Esophagus (tissue), 2 donors: Measurements from ENCODE around the gene CSNK1D. TPM values are rescaled to one million over a fixed set of nuclear protein-coding genes. Genes with fewer than 3 reads are reported as not detected.

Source experiments
- H3K27ac ChIP-seq, 2 donors: one replicate each; pipeline ENCODE4 v1.5.1; 2013; ENCODE audit warnings: low read depth in 2 of 2, mild to moderate bottlenecking in 2 of 2, inconsistent platforms in 1 of 2, low read length in 1 of 2, moderate library complexity in 1 of 2
- H3K27me3 ChIP-seq, 2 donors: one replicate each; pipeline ENCODE4 v1.6.1; 2013; ENCODE audit warnings: low read length in 2 of 2, control low read depth in 1 of 2, mild to moderate bottlenecking in 1 of 2; ENCODE audit not compliant: insufficient read depth in 2 of 2, control insufficient read depth in 1 of 2
- H3K36me3 ChIP-seq, 2 donors: one replicate each; pipeline ENCODE4 v1.6.1; 2013; ENCODE audit warnings: low read length in 1 of 2; ENCODE audit not compliant: control insufficient read depth in 2 of 2, insufficient read depth in 2 of 2
- H3K4me1 ChIP-seq, 2 donors: one replicate each; pipeline ENCODE4 v1.6.1; 2013; ENCODE audit warnings: low read length in 1 of 2; ENCODE audit not compliant: control insufficient read depth in 2 of 2, insufficient read depth in 2 of 2
- H3K4me3 ChIP-seq, 2 donors: one replicate each; pipeline ENCODE4 v1.5.1; 2013; ENCODE audit warnings: low read length in 2 of 2, mild to moderate bottlenecking in 2 of 2, low read depth in 1 of 2, moderate library complexity in 1 of 2
- H3K9me3 ChIP-seq, 2 donors: one replicate each; pipeline ENCODE4 v1.6.1; 2013; ENCODE audit warnings: mild to moderate bottlenecking in 2 of 2, low read depth in 1 of 2, low read length in 1 of 2, moderate library complexity in 1 of 2; ENCODE audit not compliant: control insufficient read depth in 2 of 2, insufficient read depth in 1 of 2
- WGBS, 2 donors: extraction: QIAGEN DNeasy Blood & Tissue Kit; methylation state at CpG; one replicate each; pipeline ENCODE4 v1.1.7; 2013; 5-methylcytosine and 5-hydroxymethylcytosine counted together
- polyA plus RNA-seq, 2 donors: library from polyadenylated mRNA; stranded (reverse); fragments of 200-250 nt; gene quantifications; one replicate each; pipeline ENCODE4 v1.2.3, GENCODE V29; 2013
- donor health status: healthy with polysubstance abuse.
- donor health status: Bipolar disorder and iron deficiency.

The CSNK1D gene
- polyA plus RNA-seq, 2 donors: 63.7 to 79.6 TPM

DNA sequence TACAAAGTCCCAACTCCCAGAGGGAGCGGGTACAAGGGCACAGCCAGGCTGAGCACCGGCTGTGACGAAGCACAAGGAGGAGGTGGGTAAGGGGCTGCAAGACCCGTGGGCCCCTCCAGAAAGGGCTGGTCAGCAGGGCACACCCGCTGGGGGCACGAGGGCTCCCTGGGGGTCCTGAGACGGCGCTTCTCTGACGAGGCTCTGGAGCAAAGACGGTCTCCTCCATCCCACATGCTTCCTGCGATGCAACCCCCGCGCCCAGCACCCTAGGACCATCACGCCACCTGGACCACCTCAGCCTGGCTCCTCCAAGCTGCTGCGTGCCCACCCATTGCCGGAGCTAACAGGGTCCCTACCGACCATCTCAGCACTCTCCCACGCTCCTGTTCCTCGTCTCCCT lies 69.6 kb downstream of the CSNK1D start:
- Histone ChIP-seq H3K9me3 (no peaks in the 10 kb centered on the region), H3K27me3 (no peaks in the 10 kb centered on the region), H3K4me1 (peaks cover 2 to 5% of the 10 kb centered on the region in 2 donors), H3K4me3 (no peak overlapping the region), H3K27ac (no peak overlapping the region), H3K36me3 (peaks cover 0 to 2% of the 10 kb centered on the region in 2 donors)
- 88 to 93% methylated on average over 19 of the region's 19 CpGs for WGBS, 2 donors

DNA sequence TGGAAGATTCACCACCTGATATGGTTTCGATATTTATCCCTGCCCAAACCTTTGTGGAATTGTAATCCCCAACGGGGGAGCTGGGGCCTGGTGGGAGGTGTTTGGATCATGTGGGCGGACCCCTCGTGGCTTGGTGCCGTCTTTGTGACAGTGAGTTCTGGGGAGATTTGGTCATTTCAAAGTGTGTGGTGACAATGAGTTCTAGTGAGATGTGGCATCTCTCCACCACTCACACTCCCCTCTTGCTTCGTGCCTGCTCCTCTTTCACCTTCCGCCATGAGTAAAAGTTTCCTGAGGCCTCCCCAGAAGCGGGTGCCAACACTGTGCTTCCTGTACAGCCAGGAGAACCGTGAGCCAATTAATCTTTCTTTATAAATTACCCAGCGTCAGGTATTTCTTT lies 70.5 kb downstream of the CSNK1D start:
- H3K27ac ChIP-seq: no peak overlapping the region
- no peaks in the 10 kb centered on the region for H3K9me3 ChIP-seq
- H3K36me3 ChIP-seq: peaks cover 2% of the 10 kb centered on the region in 2 donors
- WGBS, 2 donors: 77 to 79% methylated on average over 10 of the region's 10 CpGs
- H3K4me3 ChIP-seq: no peak overlapping the region
- H3K4me1 ChIP-seq: peaks cover 2 to 5% of the 10 kb centered on the region in 2 donors
- H3K27me3 ChIP-seq: no peaks in the 10 kb centered on the region

DNA sequence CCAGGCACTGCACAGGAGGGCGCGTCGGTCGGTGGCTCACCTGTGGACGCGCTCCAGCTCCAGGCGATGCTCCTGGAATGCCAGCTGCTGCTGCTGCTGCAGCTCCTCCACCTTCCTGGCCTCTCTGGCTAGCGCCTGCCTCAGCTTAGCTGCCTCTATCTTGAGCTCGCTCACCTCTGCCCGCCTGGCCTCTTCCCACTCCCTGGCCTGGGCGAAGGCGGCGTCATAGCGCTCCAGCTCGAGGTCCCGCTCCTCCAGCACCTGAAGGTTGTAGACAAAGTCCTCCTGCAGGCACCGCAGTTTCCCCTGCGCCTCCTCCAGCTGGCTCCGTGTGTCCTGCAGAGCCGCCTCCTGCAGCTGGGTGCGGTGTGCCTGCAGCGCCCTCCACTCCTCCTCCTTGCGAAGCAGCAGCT lies 72.0 kb downstream of the CSNK1D start:
- H3K4me1 ChIP-seq: peaks cover 2 to 5% of the 10 kb centered on the region in 2 donors
- 93 to 94% methylated on average over 22 to 23 of the region's 23 CpGs for WGBS, 2 donors
- no peaks in the 10 kb centered on the region for H3K9me3 ChIP-seq
- no peak overlapping the region for H3K4me3 ChIP-seq
- no peak overlapping the region for H3K27ac ChIP-seq
- H3K27me3 ChIP-seq: no peaks in the 10 kb centered on the region
- H3K36me3 ChIP-seq: peaks cover 2 to 12% of the 10 kb centered on the region in 2 donors

DNA sequence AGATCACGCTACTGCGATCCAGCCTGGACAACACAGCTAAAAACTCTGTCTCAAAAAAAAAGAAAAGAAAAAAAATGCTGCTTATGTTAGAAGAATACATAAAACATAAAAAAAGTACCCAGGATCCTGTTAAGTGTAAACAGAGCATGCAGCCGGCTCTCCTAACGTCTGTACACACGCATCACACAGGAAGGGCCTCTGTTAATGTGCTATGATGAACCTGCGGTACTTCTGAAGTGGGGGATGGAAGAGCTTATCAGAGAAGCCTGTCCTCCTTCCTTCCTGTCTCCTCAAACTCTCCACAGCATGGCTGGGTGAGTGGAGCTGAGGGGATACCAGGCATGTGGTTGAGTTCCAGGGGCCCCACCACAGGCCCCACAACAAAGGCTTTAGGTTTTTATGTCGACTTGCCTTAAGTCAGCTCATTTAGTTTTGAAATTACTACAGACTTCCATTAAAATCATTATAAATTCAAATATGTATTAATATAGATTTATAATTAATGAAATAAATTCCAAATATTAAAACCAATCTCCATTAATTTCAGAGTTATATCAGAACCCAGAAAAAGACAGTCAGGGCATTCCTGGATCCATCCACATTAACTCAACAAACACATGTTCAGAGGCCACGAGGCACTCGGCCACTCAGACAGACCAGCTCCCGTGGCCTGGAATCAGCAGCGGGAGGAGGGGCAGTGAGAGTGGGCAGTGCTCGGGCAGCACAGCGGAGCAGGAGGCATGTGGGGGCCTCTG lies 72.6 kb downstream of the CSNK1D start:
- H3K36me3 ChIP-seq: peaks cover 5 to 14% of the 10 kb centered on the region in 2 donors
- 75 to 84% methylated on average over 13 of the region's 13 CpGs for WGBS, 2 donors
- peaks cover 2 to 5% of the 10 kb centered on the region in 2 donors for H3K4me1 ChIP-seq
- no peak overlapping the region for H3K4me3 ChIP-seq
- H3K9me3 ChIP-seq: no peaks in the 10 kb centered on the region
- no peaks in the 10 kb centered on the region for H3K27me3 ChIP-seq
- H3K27ac ChIP-seq: no peak overlapping the region

DNA sequence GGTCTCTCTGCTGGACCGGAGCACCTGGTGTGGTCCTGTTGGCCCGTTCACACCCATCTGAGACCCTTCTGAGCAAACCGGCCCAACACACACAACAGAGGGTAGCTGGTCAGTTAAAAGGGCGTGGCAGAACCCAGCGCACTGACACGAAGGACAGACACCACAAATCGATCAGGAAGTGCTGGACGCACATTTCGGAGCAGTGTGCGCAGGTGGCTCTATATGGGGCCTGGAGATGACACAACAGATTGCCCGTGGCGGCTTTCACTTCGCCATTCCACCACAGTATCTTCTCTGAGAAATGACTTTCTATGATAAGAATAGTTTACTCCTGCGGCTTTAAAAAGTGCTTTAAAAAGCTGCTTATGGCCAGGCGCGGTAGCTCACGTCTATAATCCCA lies 73.4 kb downstream of the CSNK1D start:
- Histone ChIP-seq H3K27me3 (no peaks in the 10 kb centered on the region), H3K9me3 (no peaks in the 10 kb centered on the region), H3K36me3 (peaks cover 5 to 14% of the 10 kb centered on the region in 2 donors), H3K27ac (no peak overlapping the region), H3K4me1 (no peaks in the 10 kb centered on the region), H3K4me3 (no peak overlapping the region)
- WGBS, 2 donors: 91 to 92% methylated on average over 17 of the region's 17 CpGs

DNA sequence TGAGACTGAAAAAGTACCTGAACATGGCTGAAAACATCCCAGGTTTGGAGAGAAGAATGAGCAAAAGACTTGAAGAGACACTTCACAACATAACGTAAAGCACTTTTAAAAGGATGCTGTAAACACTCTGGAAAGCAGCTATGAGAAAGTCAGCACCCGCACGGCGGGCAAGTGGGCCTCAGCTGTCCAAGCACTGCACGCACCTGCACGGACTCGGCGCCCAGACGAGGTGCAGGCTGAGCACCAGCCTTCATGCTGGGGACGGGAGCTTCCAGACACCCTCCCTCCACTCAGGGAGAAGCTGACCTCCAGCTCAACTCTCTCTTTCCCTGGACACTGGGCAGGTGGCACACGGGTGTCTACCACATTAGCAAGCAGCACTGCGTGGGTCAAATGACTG lies 74.0 kb downstream of the CSNK1D start:
- no peak overlapping the region for H3K27ac ChIP-seq

DNA sequence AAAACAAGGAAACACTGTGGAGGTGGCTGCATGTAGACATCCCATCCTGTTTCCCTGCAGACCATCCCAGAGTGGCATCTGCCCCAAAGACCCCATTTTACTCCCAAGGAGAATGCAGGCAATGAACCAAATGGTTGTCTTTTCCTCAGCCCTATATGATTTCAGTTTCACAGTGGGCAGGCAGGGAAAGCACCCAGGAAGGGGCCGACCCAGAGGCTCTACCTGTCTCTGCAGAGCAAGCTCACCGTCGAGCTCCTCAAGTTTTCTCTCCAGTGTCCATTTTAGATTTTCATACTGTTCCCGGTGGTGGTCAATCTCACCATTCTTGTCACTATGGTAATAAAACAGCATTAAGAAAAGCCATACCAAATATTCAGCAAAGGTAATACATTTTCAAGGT lies 75.4 kb downstream of the CSNK1D start:
- Histone ChIP-seq H3K27ac (no peak overlapping the region), H3K4me1 (no peaks in the 10 kb centered on the region), H3K36me3 (peaks cover 5 to 19% of the 10 kb centered on the region in 2 donors), H3K27me3 (no peaks in the 10 kb centered on the region), H3K9me3 (no peaks in the 10 kb centered on the region), H3K4me3 (no peak overlapping the region)
- WGBS, 2 donors: 86 to 88% methylated on average over 4 of the region's 4 CpGs

More for the DNA sequence above, 74.0 kb downstream of the CSNK1D start:
- Histone ChIP-seq H3K36me3 (peaks cover 5 to 17% of the 10 kb centered on the region in 2 donors), H3K4me3 (no peak overlapping the region), H3K9me3 (no peaks in the 10 kb centered on the region), H3K27me3 (no peaks in the 10 kb centered on the region), H3K4me1 (no peaks in the 10 kb centered on the region)
- 91 to 94% methylated on average over 12 of the region's 12 CpGs for WGBS, 2 donors

DNA sequence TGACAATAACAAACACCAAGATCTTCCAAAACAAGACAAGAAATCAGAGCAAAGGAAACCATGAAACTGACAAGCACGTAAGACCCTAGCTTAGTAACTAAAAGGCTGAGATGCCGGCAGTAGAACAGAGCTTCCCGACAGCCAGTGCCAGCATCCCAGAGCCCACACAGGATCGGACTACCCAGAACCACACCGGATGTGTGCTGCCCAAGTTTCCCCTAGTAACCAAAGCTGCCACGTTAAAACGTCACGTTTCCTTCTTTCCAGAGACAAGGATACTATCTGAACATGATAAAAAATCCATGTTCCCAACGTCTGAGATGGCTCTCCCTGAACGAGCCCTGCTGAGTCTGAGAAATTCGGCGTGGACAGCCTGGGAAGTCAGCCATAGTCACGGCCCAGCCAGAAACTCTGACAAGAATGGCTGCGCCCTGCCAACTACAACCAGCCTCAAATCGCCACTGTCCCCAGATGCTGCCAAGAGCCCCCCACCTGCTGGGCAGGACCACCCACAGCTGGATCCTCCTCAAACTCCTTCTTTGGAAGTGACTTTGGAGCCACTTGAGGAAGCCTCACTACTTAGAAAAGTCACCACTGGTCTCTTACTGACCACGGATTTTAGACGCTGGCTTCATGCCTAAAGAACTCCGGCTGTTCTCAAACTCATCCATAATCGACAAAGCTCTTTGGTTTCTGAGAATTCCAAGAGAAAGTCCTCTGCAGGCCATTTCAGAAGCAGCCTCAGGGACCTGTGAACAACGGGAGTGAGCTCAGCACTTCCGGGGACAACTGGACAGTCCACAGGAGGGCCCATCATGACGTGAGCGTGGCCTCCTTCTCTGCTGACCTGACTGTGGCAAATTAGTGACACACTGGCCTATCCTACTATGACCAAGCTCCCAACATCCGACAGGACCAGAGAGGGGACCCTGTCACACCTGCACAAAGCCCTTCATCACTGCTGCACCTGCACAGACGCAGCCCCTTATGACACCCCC lies 77.5 kb downstream of the CSNK1D start:
- WGBS, 2 donors: 75 to 77% methylated on average over 25 of the region's 25 CpGs
- H3K27ac ChIP-seq: no peak overlapping the region
- no peaks in the 10 kb centered on the region for H3K4me1 ChIP-seq
- H3K9me3 ChIP-seq: no peaks in the 10 kb centered on the region
- H3K27me3 ChIP-seq: no peaks in the 10 kb centered on the region
- H3K36me3 ChIP-seq: peaks cover 5 to 21% of the 10 kb centered on the region in 2 donors
- H3K4me3 ChIP-seq: no peak overlapping the region

DNA sequence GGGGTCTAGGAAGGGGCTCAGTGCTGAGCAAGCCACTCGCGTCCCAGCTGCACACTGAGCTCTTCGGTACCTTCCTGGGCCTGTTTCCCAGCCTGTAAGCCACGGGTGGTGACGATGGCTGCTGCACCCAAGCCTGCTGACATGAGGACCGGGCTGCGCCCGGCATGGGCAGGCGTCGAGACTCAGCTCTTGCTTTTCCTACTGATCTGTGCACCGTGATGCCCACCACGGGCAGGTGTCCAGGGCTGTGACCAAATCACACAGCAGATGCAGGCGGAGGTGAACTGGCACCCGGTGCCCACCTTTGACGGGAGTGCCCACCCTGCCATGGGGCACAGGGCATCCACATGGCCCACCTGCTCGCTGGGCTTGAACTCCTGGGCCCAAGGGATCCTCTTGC lies 78.7 kb downstream of the CSNK1D start:
- no peaks in the 10 kb centered on the region for H3K4me1 ChIP-seq
- H3K27me3 ChIP-seq: no peaks in the 10 kb centered on the region
- H3K36me3 ChIP-seq: peaks cover 3 to 21% of the 10 kb centered on the region in 2 donors
- WGBS, 2 donors: 95 to 98% methylated on average over 16 of the region's 16 CpGs
- no peak overlapping the region for H3K4me3 ChIP-seq
- no peak overlapping the region for H3K27ac ChIP-seq
- no peaks in the 10 kb centered on the region for H3K9me3 ChIP-seq
